Subcutaneous abdominal adipose tissue (tissue), 5 donors: ENCODE data around the gene SETD7.

ENCODE experiments used
- H3K27ac ChIP-seq: one replicate; pipeline ENCODE4 v1.7.0; 2013; ENCODE audit warnings: low read depth, mild to moderate bottlenecking, inconsistent platforms, low read length, moderate library complexity
- H3K27me3 ChIP-seq, 5 donors: one replicate each; pipeline ENCODE4 v1.7.0; 2013; ENCODE audit warnings: low read length in 5 of 5, inconsistent platforms in 1 of 5; ENCODE audit not compliant: control insufficient read depth in 5 of 5, insufficient read depth in 4 of 5
- H3K36me3 ChIP-seq, 5 donors: one replicate each; pipeline ENCODE4 v1.7.0; 2013; ENCODE audit warnings: low read length in 5 of 5; ENCODE audit not compliant: control insufficient read depth in 5 of 5, insufficient read depth in 5 of 5
- H3K4me1 ChIP-seq, 5 donors: one replicate each; pipeline ENCODE4 v1.7.0; 2013; ENCODE audit warnings: low read length in 5 of 5, mild to moderate bottlenecking in 3 of 5, moderate library complexity in 1 of 5; ENCODE audit not compliant: control insufficient read depth in 5 of 5, insufficient read depth in 5 of 5
- H3K4me3 ChIP-seq, 5 donors: one replicate each; pipeline ENCODE4 v1.7.0; 2013; ENCODE audit warnings: low read length in 5 of 5, low read depth in 1 of 5
- H3K9ac ChIP-seq, 5 donors: one replicate each; pipeline ENCODE4 v1.7.0; 2013; ENCODE audit warnings: low read length in 5 of 5, mild to moderate bottlenecking in 4 of 5, moderate library complexity in 3 of 5
- H3K9me3 ChIP-seq, 5 donors: one replicate each; pipeline ENCODE4 v1.7.0; 2013; ENCODE audit warnings: low read length in 5 of 5; ENCODE audit not compliant: control insufficient read depth in 5 of 5
- donor health status: healthy.
- donor health status: healthy.
- donor health status: healthy.
- donor health status: healthy.
- donor health status: healthy.

The SETD7 gene

GRCh38 chr4:139533511-139533910 lies 22.5 kb downstream of the SETD7 start:
- H3K9me3 ChIP-seq = no peaks in the 10 kb centered on the region

GRCh38 chr4:139532947-139533346 lies 23.1 kb downstream of the SETD7 start:
- H3K4me3 ChIP-seq = no peak overlapping the region

More at GRCh38 chr4:139533511-139533910, 22.5 kb downstream of the SETD7 start:
- peak overlapping the region in 1 of 5 donors; percentile 7 for H3K9ac ChIP-seq
- peaks cover 1 to 21% (median 11%) of the 10 kb centered on the region in 5 donors for H3K4me1 ChIP-seq
- H3K36me3 ChIP-seq = peaks cover 8 to 20% (median 17%) of the 10 kb centered on the region in 5 donors
- H3K4me3 ChIP-seq = no peak overlapping the region
- H3K27ac ChIP-seq = no peak overlapping the region
- H3K27me3 ChIP-seq = no peaks in the 10 kb centered on the region

GRCh38 chr4:139530833-139531427 lies 25.1 kb downstream of the SETD7 start:
- Histone ChIP-seq H3K36me3 (peaks cover 21 to 36% (median 33%) of the 10 kb centered on the region in 5 donors), H3K27me3 (no peaks in the 10 kb centered on the region), H3K4me3 (no peak overlapping the region), H3K4me1 (peaks cover 3 to 23% (median 10%) of the 10 kb centered on the region in 5 donors), H3K9me3 (no peaks in the 10 kb centered on the region), H3K27ac (no peak overlapping the region), H3K9ac (no peak overlapping the region)

More at GRCh38 chr4:139532947-139533346, 23.1 kb downstream of the SETD7 start:
- H3K9ac ChIP-seq = no peak overlapping the region
- H3K27ac ChIP-seq = no peak overlapping the region
- no peaks in the 10 kb centered on the region for H3K27me3 ChIP-seq
- peaks cover 11 to 24% (median 22%) of the 10 kb centered on the region in 5 donors for H3K36me3 ChIP-seq
- H3K4me1 ChIP-seq = peaks cover 3 to 24% (median 11%) of the 10 kb centered on the region in 5 donors
- no peaks in the 10 kb centered on the region for H3K9me3 ChIP-seq

- Histone ChIP-seq H3K27me3 (no peaks in the 10 kb centered on the region), H3K27ac (peak overlapping the region; percentile 33), H3K9me3 (no peaks in the 10 kb centered on the region), H3K4me3 (no peak overlapping the region), H3K4me1 (peaks cover 3 to 24% (median 18%) of the 10 kb centered on the region in 5 donors), H3K9ac (peak overlapping the region in 1 of 5 donors; percentile 3), H3K36me3 (peaks cover 25 to 56% (median 45%) of the 10 kb centered on the region in 5 donors)
Observed at GRCh38 chr4:139528377-139529005, 27.5 kb downstream of the SETD7 start.

- no peaks in the 10 kb centered on the region for H3K27me3 ChIP-seq
- no peak overlapping the region for H3K4me3 ChIP-seq
- peaks cover 3 to 38% (median 28%) of the 10 kb centered on the region in 5 donors for H3K4me1 ChIP-seq
- H3K36me3 ChIP-seq = peaks cover 25 to 61% (median 42%) of the 10 kb centered on the region in 5 donors
- no peak overlapping the region for H3K27ac ChIP-seq
- H3K9me3 ChIP-seq = no peaks in the 10 kb centered on the region
- H3K9ac ChIP-seq = no peak overlapping the region
Observed at GRCh38 chr4:139526928-139527327, 29.1 kb downstream of the SETD7 start.

GRCh38 chr4:139525414-139525813 lies 30.6 kb downstream of the SETD7 start:
- Histone ChIP-seq H3K9me3 (no peaks in the 10 kb centered on the region), H3K27me3 (no peaks in the 10 kb centered on the region), H3K4me3 (no peak overlapping the region), H3K9ac (no peak overlapping the region), H3K4me1 (peaks cover 3 to 35% (median 28%) of the 10 kb centered on the region in 5 donors), H3K27ac (no peak overlapping the region), H3K36me3 (peaks cover 28 to 72% (median 51%) of the 10 kb centered on the region in 5 donors)

GRCh38 chr4:139524062-139524631 lies 31.9 kb downstream of the SETD7 start:
- Histone ChIP-seq H3K27me3 (no peaks in the 10 kb centered on the region), H3K9ac (peak overlapping the region in 1 of 5 donors; percentile 27), H3K4me1 (peaks cover 3 to 32% (median 27%) of the 10 kb centered on the region in 5 donors), H3K4me3 (no peak overlapping the region), H3K27ac (peak overlapping the region; percentile 54), H3K36me3 (peaks cover 40 to 84% (median 60%) of the 10 kb centered on the region in 5 donors), H3K9me3 (no peaks in the 10 kb centered on the region)

- no peak overlapping the region for H3K4me3 ChIP-seq
- H3K4me1 ChIP-seq = peaks cover 0 to 25% (median 18%) of the 10 kb centered on the region in 5 donors
- no peak overlapping the region for H3K27ac ChIP-seq
- H3K9ac ChIP-seq = no peak overlapping the region
- H3K36me3 ChIP-seq = peaks cover 42 to 84% (median 60%) of the 10 kb centered on the region in 5 donors
- H3K9me3 ChIP-seq = no peaks in the 10 kb centered on the region
- no peaks in the 10 kb centered on the region for H3K27me3 ChIP-seq
Observed at GRCh38 chr4:139523076-139523475, 32.9 kb downstream of the SETD7 start.

- Histone ChIP-seq H3K27ac (peak overlapping the region; percentile 45), H3K4me1 (peaks cover 0 to 25% (median 18%) of the 10 kb centered on the region in 5 donors), H3K27me3 (no peaks in the 10 kb centered on the region), H3K4me3 (no peak overlapping the region), H3K9me3 (no peaks in the 10 kb centered on the region), H3K36me3 (peaks cover 37 to 89% (median 63%) of the 10 kb centered on the region in 5 donors), H3K9ac (no peak overlapping the region)
Observed at GRCh38 chr4:139522457-139522856, 33.6 kb downstream of the SETD7 start.
